Keratinocyte (primary cell): ENCODE measurements around the gene PTBP3. TPM values are rescaled to one million over a fixed set of nuclear protein-coding genes. Genes with fewer than 3 reads are reported as not detected.

Source experiments
- DNase-seq: peaks from one replicate; pipeline ENCODE4 v3.0.0-alpha.2; 2011; ENCODE audit warnings: low read depth, missing footprints, low spot score
- FAIRE-seq: peaks from 2 replicates; lab custom pipeline; 2011; peaks lifted over from hg19 to GRCh38; lab: Jason Lieb, UNC
- H2AFZ ChIP-seq: 2 replicates; pipeline ENCODE4 v1.6.0; 2012; ENCODE audit warnings: low read length, control low read depth, inconsistent platforms; ENCODE audit not compliant: control insufficient read depth
- H3K27ac ChIP-seq: 2 replicates; pipeline ENCODE4 v1.5.1; 2011; ENCODE audit warnings: low read length; ENCODE audit not compliant: control insufficient read depth, insufficient read depth
- H3K27me3 ChIP-seq: 3 replicates; pipeline ENCODE4 v1.6.0; 2011; ENCODE audit warnings: low read length; ENCODE audit not compliant: control insufficient read depth, insufficient read depth; ENCODE audit errors: extremely low read depth
- H3K36me3 ChIP-seq, 2 experiments: 2 replicates in 1 of 2; 3 replicates in 1 of 2; pipeline ENCODE4 v1.5.1; 2011; ENCODE audit warnings: low read length in 2 of 2, mild to moderate bottlenecking in 1 of 2; ENCODE audit not compliant: control insufficient read depth in 2 of 2, insufficient read depth in 2 of 2; ENCODE audit errors: extremely low read depth in 1 of 2
- H3K4me1 ChIP-seq: 3 replicates; pipeline ENCODE4 v1.5.1; 2011; ENCODE audit warnings: low read length; ENCODE audit not compliant: control insufficient read depth, insufficient read depth; ENCODE audit errors: extremely low read depth
- H3K4me2 ChIP-seq: 3 replicates; pipeline ENCODE4 v1.6.0; 2011; ENCODE audit warnings: low read depth, low read length; ENCODE audit not compliant: control insufficient read depth, insufficient read depth; ENCODE audit errors: extremely low read depth
- H3K4me3 ChIP-seq, 3 experiments: fragments of 200-600 bp in 1 of 3; sonication (generic) in 1 of 3; 2 replicates in 2 of 3; 3 replicates in 1 of 3; pipeline ENCODE4 v1.5.1; 2011 to 2016; ENCODE audit warnings: low read length in 3 of 3, mild to moderate bottlenecking in 3 of 3, control low read depth in 2 of 3, inconsistent platforms in 1 of 3, low read depth in 1 of 3, mixed read lengths in 1 of 3, mixed run types in 1 of 3, moderate library complexity in 1 of 3; ENCODE audit not compliant: control insufficient read depth in 2 of 3, insufficient read depth in 2 of 3; ENCODE audit errors: extremely low read depth in 1 of 3
- H3K79me2 ChIP-seq: 2 replicates; pipeline ENCODE4 v1.6.0; 2012; ENCODE audit warnings: low read length; ENCODE audit not compliant: control insufficient read depth, insufficient read depth
- H3K9ac ChIP-seq: 3 replicates; pipeline ENCODE4 v1.6.0; 2011; ENCODE audit warnings: low read length; ENCODE audit not compliant: control insufficient read depth, insufficient read depth; ENCODE audit errors: extremely low read depth
- H3K9me1 ChIP-seq: 3 replicates; pipeline ENCODE4 v1.6.0; 2011; ENCODE audit warnings: low read length; ENCODE audit not compliant: control insufficient read depth, insufficient read depth; ENCODE audit errors: extremely low read depth
- H3K9me3 ChIP-seq: 2 replicates; pipeline ENCODE4 v1.5.1; 2012; ENCODE audit warnings: low read depth, low read length; ENCODE audit not compliant: control insufficient read depth
- H4K20me1 ChIP-seq: 3 replicates; pipeline ENCODE4 v1.6.0; 2011; ENCODE audit warnings: low read length; ENCODE audit not compliant: control insufficient read depth, insufficient read depth; ENCODE audit errors: extremely low read depth
- CTCF ChIP-seq, 3 experiments: IDR thresholded peaks in 1 of 3; conservative IDR thresholded peaks in 1 of 3; optimal IDR thresholded peaks in 1 of 3; 2 replicates in 2 of 3; 3 replicates in 1 of 3; pipeline versions ENCODE3 to v1.5.1; 2011; ENCODE audit warnings: low read length in 3 of 3, mild to moderate bottlenecking in 3 of 3, moderate library complexity in 2 of 3, control low read depth in 1 of 3, inconsistent platforms in 1 of 3; ENCODE audit not compliant: insufficient read depth in 2 of 3; ENCODE audit errors: extremely low read depth in 1 of 3
- EZH2 ChIP-seq: IDR thresholded peaks from one replicate; pipeline ENCODE4 v1.6.1; 2012; ENCODE audit warnings: inconsistent platforms, mild to moderate bottlenecking, low read length, moderate library complexity
- dilution Hi-C: fragments of 300-500 bp; cut with MboI; formaldehyde crosslinking; loops from one replicate; pipeline ENCODE4 v1.7.0; 2020; ENCODE audit warnings: low sequenced_read_pairs; ENCODE audit not compliant: extremely low pct_ligation_motif_present
- polyA plus RNA-seq, 5 experiments: library from polyadenylated mRNA; depleted of rRNA in 3 of 5; stranded (reverse) in 3 of 5; stranded (forward) in 1 of 5; unstranded in 1 of 5; fragments of >200 nt; gene quantifications; 1 replicate in 1 of 5; 2 replicates in 3 of 5; 3 replicates in 1 of 5; pipeline versions ENCODE4 v1.2.1 to v1.2.3, GENCODE V29; 2011 to 2012; ENCODE audit warnings: missing spikeins in 2 of 5, low read depth in 1 of 5, low replicate concordance in 1 of 5

PTBP3 gene
- polyA plus RNA-seq, 1 donor (not counting 4 experiments of a cell fraction or from before 2014, with no cell fraction given): 51.0 TPM

GRCh38 chr9:112348257-112349007 lies 15.0 kb upstream of the PTBP3 start:
- peak overlapping the region; percentile 57 for H2AFZ ChIP-seq
- peak overlapping the region; percentile 18 for H3K9ac ChIP-seq
- H3K36me3 ChIP-seq: no peaks in the 10 kb centered on the region
- FAIRE-seq (peak; percentile 61), DNase-seq (no peak)
- no peaks in the 10 kb centered on the region for H3K9me3 ChIP-seq
- H3K27me3 ChIP-seq: no peaks in the 10 kb centered on the region
- peaks cover 13% of the 10 kb centered on the region for H3K4me1 ChIP-seq
- no peak for TF ChIP-seq CTCF (optimal IDR thresholded peaks at IDR 0.05 in 1 of 3, IDR thresholded peaks at IDR 0.05 in 1 of 3, conservative IDR thresholded peaks at IDR 0.05 in 1 of 3; ENCODE audit: extremely low read depth in 1 of 3, insufficient read depth in 2 of 3, low read length in 3 of 3)
- no peak for TF ChIP-seq EZH2
- H3K27ac ChIP-seq: peak overlapping the region; percentile 49
- peak overlapping the region in 1 of 3 experiments; percentile 43 for H3K4me3 ChIP-seq
- H4K20me1 ChIP-seq: no peaks in the 10 kb centered on the region
- H3K4me2 ChIP-seq: peak overlapping the region; percentile 57
- dilution Hi-C loops: no loop called here
- H3K9me1 ChIP-seq: no peaks in the 10 kb centered on the region
- no peaks in the 10 kb centered on the region for H3K79me2 ChIP-seq

GRCh38 chr9:112341730-112342129 lies 8.3 kb upstream of the PTBP3 start:
- Histone ChIP-seq H3K36me3 (no peaks in the 10 kb centered on the region), H3K9me1 (no peaks in the 10 kb centered on the region), H3K4me1 (peaks cover 6% of the 10 kb centered on the region), H3K4me2 (peak overlapping the region; percentile 32), H3K9me3 (no peaks in the 10 kb centered on the region), H3K79me2 (no peaks in the 10 kb centered on the region), H4K20me1 (no peaks in the 10 kb centered on the region), H3K9ac (no peak overlapping the region), H3K4me3 (no peak overlapping the region), H3K27ac (no peak overlapping the region), H2AFZ (peak overlapping the region; percentile 68), H3K27me3 (no peaks in the 10 kb centered on the region)
- FAIRE-seq: peak; percentile 69
- dilution Hi-C loops: no loop called here
- TF ChIP-seq EZH2 (no peak), CTCF (optimal IDR thresholded peaks at IDR 0.05 in 1 of 3, IDR thresholded peaks at IDR 0.05 in 1 of 3, conservative IDR thresholded peaks at IDR 0.05 in 1 of 3; ENCODE audit: extremely low read depth in 1 of 3, insufficient read depth in 2 of 3, low read length in 3 of 3) (no peak)
- no peak for DNase-seq
